DOHH2 (cell line): Measurements from ENCODE around the gene NYAP2.

ENCODE experiments used
- EZH2phosphoT487 ChIP-seq: fragments of 200-600 bp; sonication (generic); IDR thresholded peaks from 2 replicates; pipeline ENCODE4 v1.6.1; 2017; ENCODE audit warnings: borderline replicate concordance, mild to moderate bottlenecking, antibody characterized with exemption, low read length, moderate library complexity, mixed read lengths
- TF ChIP-seq, protein P1 (sequence below): fragments of 200-600 bp; sonication (generic); IDR thresholded peaks from one replicate; pipeline ENCODE4 v1.5.1; 2014; ENCODE audit warnings: antibody characterized with exemption, mild to moderate bottlenecking, low read depth, low read length; ENCODE audit not compliant: poor library complexity, severe bottlenecking

DNA sequence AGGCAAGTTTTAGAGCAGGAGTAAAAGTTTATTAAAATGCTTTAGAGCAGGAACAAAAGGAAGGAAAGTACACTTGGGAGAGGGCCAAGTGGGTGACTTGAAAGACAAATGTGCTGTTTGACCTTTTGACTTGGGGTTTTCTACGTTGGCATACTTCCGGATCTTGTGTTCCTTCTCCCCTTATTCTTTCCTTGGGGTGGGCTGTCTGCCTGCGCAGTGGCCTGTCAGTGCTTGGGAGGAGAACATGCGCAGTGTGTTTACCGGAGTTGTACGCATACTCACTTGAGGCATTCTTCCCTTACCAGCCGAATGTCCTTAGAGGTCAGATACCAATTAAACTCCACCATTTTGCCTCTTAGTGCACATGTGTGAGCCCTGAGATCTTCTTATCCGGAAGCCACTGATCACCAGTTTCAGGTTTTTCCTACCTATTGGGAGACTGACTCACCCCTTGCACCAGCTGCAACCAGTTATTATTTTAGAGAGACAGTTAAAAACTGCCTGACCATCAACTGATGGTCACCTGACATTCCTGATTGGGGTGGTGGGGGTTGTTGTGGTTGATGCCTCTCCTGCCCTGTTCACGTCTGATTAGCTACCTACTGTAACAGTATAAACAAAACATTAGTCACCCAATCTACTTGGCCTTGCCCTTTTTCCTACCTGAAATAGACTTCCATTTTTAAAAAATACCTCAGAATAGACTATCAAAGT is 67.5 kb downstream of the NYAP2 start:
- TF ChIP-seq, protein P1, sequence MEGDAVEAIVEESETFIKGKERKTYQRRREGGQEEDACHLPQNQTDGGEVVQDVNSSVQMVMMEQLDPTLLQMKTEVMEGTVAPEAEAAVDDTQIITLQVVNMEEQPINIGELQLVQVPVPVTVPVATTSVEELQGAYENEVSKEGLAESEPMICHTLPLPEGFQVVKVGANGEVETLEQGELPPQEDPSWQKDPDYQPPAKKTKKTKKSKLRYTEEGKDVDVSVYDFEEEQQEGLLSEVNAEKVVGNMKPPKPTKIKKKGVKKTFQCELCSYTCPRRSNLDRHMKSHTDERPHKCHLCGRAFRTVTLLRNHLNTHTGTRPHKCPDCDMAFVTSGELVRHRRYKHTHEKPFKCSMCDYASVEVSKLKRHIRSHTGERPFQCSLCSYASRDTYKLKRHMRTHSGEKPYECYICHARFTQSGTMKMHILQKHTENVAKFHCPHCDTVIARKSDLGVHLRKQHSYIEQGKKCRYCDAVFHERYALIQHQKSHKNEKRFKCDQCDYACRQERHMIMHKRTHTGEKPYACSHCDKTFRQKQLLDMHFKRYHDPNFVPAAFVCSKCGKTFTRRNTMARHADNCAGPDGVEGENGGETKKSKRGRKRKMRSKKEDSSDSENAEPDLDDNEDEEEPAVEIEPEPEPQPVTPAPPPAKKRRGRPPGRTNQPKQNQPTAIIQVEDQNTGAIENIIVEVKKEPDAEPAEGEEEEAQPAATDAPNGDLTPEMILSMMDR: no peak
- no peak for TF ChIP-seq EZH2phosphoT487
